ENCODE data around the gene CDH6. TPM values are rescaled to one million over a fixed set of nuclear protein-coding genes. Genes with fewer than 3 reads are reported as not detected.

Gene CDH6
- total and polyA plus RNA-seq, 2 donors (not counting 3 experiments of a cell fraction or from before 2014, with no cell fraction given), result 0.06 TPM; not detected in 1

- Histone ChIP-seq H3K4me2 (ENCODE audit: insufficient read depth, low read length) (no peak overlapping the region), H2AFZ (ENCODE audit: low read depth, low read length) (no peak overlapping the region), H3K9me1 (replicated peaks; ENCODE audit: control insufficient read depth, extremely low read depth, insufficient read depth, low read length) (no peaks in the 10 kb centered on the region), H3K4me1 (ENCODE audit: control insufficient read depth, extremely low read depth, insufficient read depth, low read length) (no peaks in the 10 kb centered on the region), H3K27ac (ENCODE audit: insufficient read depth, low read depth, low read length) (no peak overlapping the region), H3K9ac (replicated peaks; ENCODE audit: extremely low read depth, insufficient read depth, low read length) (no peak overlapping the region), H3K27me3 (ENCODE audit: control insufficient read depth in 2 of 2, insufficient read depth in 2 of 2, low read length in 2 of 2) (no peaks in the 10 kb centered on the region), H3K4me3 (replicated peaks in 1 of 3; ENCODE audit: insufficient read depth in 1 of 3, low read depth in 1 of 3, low read length in 3 of 3) (no peak overlapping the region), H3K9me3 (replicated peaks; ENCODE audit: control insufficient read depth, insufficient read depth, low read length) (no peaks in the 10 kb centered on the region), H3K36me3 (ENCODE audit: control insufficient read depth in 2 of 2, extremely low read depth in 1 of 2, insufficient read depth in 2 of 2, low read length in 2 of 2) (no peaks in the 10 kb centered on the region), H3K79me2 (ENCODE audit: control insufficient read depth, insufficient read depth, low read length) (no peaks in the 10 kb centered on the region), H4K20me1 (replicated peaks; ENCODE audit: control insufficient read depth, extremely low read depth, insufficient read depth, low read length) (no peaks in the 10 kb centered on the region)
- no TSS peak for BruUV-seq (replicated peaks)
- FAIRE-seq (no peak), DNase-seq (ENCODE audit: low read depth, low spot score) (no peak)
- intact Hi-C loops (cut with micrococcal nuclease), result no loop called here
- CTCF ChIA-PET, result no interaction called here
- TF ChIP-seq, protein P1, sequence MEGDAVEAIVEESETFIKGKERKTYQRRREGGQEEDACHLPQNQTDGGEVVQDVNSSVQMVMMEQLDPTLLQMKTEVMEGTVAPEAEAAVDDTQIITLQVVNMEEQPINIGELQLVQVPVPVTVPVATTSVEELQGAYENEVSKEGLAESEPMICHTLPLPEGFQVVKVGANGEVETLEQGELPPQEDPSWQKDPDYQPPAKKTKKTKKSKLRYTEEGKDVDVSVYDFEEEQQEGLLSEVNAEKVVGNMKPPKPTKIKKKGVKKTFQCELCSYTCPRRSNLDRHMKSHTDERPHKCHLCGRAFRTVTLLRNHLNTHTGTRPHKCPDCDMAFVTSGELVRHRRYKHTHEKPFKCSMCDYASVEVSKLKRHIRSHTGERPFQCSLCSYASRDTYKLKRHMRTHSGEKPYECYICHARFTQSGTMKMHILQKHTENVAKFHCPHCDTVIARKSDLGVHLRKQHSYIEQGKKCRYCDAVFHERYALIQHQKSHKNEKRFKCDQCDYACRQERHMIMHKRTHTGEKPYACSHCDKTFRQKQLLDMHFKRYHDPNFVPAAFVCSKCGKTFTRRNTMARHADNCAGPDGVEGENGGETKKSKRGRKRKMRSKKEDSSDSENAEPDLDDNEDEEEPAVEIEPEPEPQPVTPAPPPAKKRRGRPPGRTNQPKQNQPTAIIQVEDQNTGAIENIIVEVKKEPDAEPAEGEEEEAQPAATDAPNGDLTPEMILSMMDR (IDR thresholded peaks at IDR 0.05; ENCODE audit: extremely low read depth in 1 of 2, insufficient read depth in 1 of 2, low read depth in 1 of 2, low read length in 2 of 2), result no peak
- TF ChIP-seq FOS (IDR thresholded peaks at IDR 0.05; ENCODE audit: borderline replicate concordance, insufficient read depth, low read length), result no peak
- no peak for TF ChIP-seq EZH2 (IDR thresholded peaks at IDR 0.05; ENCODE audit: borderline replicate concordance, low read depth, low read length, severe bottlenecking)
- TF ChIP-seq GATA2 (IDR thresholded peaks at IDR 0.05; ENCODE audit: insufficient read depth, insufficient read length, low read depth, low read length), result no peak
- TF ChIP-seq POLR2A (IDR thresholded peaks at IDR 0.05; ENCODE audit: low read depth, low read length), result no peak
- TF ChIP-seq MAX (IDR thresholded peaks at IDR 0.05; ENCODE audit: insufficient read depth, insufficient read length), result no peak
- no peak for TF ChIP-seq JUN (IDR thresholded peaks at IDR 0.05; ENCODE audit: borderline replicate concordance, insufficient read depth, insufficient read length, low read depth)
- no peak for TF ChIP-seq MYC (IDR thresholded peaks at IDR 0.05; ENCODE audit: low read depth, low read length)
- TF ChIP-seq POLR2AphosphoS5 (IDR thresholded peaks at IDR 0.05; ENCODE audit: insufficient read depth, low read depth, low read length), result no peak
- dilution Hi-C loops (cut with MboI; ENCODE audit: extremely low pct_ligation_motif_present, low sequenced_read_pairs), result no loop called here
- POLR2A ChIA-PET, result no interaction called here
Measured at GRCh38 chr5:31213257-31213656, 19.8 kb downstream of the CDH6 start.
